Liver (tissue), 3 donors: ENCODE results near the gene HCK.

Source experiments
- EGR1 ChIP-seq, 2 donors: IDR thresholded peaks; 2 replicates each; pipeline ENCODE4 v1.6.1; 2016 to 2018; ENCODE audit warnings: antibody characterized with exemption in 2 of 2, low read depth in 2 of 2
- TF ChIP-seq, protein P1 (sequence below): fragments of 150-350 bp; IDR thresholded peaks from 2 replicates; pipeline ENCODE4 v1.5.1; 2017; ENCODE audit warnings: improper control_type of control experiment, low read depth, low read length; ENCODE audit not compliant: missing input control
- TF ChIP-seq, protein P2 (sequence below): IDR thresholded peaks from 2 replicates; pipeline ENCODE4 v1.6.1; 2016; ENCODE audit warnings: antibody characterized with exemption
- TF ChIP-seq, protein P3 (sequence below): IDR thresholded peaks from 2 replicates; pipeline ENCODE4 v1.6.1; 2016; ENCODE audit warnings: antibody characterized with exemption, mild to moderate bottlenecking
- donor health status: healthy.
- donor health status: healthy.

GRCh38 chr20:32110173-32110704 lies 58.2 kb downstream of the HCK start:
- TF ChIP-seq, protein P1, sequence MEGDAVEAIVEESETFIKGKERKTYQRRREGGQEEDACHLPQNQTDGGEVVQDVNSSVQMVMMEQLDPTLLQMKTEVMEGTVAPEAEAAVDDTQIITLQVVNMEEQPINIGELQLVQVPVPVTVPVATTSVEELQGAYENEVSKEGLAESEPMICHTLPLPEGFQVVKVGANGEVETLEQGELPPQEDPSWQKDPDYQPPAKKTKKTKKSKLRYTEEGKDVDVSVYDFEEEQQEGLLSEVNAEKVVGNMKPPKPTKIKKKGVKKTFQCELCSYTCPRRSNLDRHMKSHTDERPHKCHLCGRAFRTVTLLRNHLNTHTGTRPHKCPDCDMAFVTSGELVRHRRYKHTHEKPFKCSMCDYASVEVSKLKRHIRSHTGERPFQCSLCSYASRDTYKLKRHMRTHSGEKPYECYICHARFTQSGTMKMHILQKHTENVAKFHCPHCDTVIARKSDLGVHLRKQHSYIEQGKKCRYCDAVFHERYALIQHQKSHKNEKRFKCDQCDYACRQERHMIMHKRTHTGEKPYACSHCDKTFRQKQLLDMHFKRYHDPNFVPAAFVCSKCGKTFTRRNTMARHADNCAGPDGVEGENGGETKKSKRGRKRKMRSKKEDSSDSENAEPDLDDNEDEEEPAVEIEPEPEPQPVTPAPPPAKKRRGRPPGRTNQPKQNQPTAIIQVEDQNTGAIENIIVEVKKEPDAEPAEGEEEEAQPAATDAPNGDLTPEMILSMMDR: no peak
- TF ChIP-seq EGR1 (IDR thresholded peaks at IDR 0.05; ENCODE audit: low read depth in 2 of 2): no peak
- TF ChIP-seq, protein P2, sequence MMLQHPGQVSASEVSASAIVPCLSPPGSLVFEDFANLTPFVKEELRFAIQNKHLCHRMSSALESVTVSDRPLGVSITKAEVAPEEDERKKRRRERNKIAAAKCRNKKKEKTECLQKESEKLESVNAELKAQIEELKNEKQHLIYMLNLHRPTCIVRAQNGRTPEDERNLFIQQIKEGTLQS: no peak
- TF ChIP-seq, protein P3, sequence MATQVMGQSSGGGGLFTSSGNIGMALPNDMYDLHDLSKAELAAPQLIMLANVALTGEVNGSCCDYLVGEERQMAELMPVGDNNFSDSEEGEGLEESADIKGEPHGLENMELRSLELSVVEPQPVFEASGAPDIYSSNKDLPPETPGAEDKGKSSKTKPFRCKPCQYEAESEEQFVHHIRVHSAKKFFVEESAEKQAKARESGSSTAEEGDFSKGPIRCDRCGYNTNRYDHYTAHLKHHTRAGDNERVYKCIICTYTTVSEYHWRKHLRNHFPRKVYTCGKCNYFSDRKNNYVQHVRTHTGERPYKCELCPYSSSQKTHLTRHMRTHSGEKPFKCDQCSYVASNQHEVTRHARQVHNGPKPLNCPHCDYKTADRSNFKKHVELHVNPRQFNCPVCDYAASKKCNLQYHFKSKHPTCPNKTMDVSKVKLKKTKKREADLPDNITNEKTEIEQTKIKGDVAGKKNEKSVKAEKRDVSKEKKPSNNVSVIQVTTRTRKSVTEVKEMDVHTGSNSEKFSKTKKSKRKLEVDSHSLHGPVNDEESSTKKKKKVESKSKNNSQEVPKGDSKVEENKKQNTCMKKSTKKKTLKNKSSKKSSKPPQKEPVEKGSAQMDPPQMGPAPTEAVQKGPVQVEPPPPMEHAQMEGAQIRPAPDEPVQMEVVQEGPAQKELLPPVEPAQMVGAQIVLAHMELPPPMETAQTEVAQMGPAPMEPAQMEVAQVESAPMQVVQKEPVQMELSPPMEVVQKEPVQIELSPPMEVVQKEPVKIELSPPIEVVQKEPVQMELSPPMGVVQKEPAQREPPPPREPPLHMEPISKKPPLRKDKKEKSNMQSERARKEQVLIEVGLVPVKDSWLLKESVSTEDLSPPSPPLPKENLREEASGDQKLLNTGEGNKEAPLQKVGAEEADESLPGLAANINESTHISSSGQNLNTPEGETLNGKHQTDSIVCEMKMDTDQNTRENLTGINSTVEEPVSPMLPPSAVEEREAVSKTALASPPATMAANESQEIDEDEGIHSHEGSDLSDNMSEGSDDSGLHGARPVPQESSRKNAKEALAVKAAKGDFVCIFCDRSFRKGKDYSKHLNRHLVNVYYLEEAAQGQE: no peak
